MM.1S (cell line): ENCODE results near the gene DYNC1H1.

Experiments
- DNase-seq: peaks from one replicate; pipeline ENCODE4 v3.0.0-alpha.2; 2015
- H2AFZ ChIP-seq: fragments of 300-600 bp; sonication (generic); 2 replicates; pipeline ENCODE4 v1.6.0; 2016; ENCODE audit warnings: antibody characterized with exemption, low read length
- H3F3A ChIP-seq: fragments of 300-600 bp; sonication (generic); 2 replicates; pipeline ENCODE4 v1.6.1; 2016; ENCODE audit warnings: mild to moderate bottlenecking, antibody characterized with exemption, low read length, moderate library complexity, mixed read lengths; ENCODE audit not compliant: insufficient read depth
- H3K27ac ChIP-seq: fragments of 300-600 bp; sonication (generic); 2 replicates; pipeline ENCODE4 v1.5.1; 2016; ENCODE audit warnings: mild to moderate bottlenecking, low read length
- H3K27me3 ChIP-seq: fragments of 300-600 bp; sonication (generic); replicated peaks from 2 replicates; pipeline ENCODE4 v1.6.0; 2016; ENCODE audit warnings: low read length; ENCODE audit not compliant: insufficient read depth
- H3K36me3 ChIP-seq: fragments of 300-600 bp; sonication (generic); replicated peaks from 2 replicates; pipeline ENCODE4 v1.6.1; 2016; ENCODE audit warnings: mild to moderate bottlenecking, low read length, mixed read lengths; ENCODE audit not compliant: insufficient read depth
- H3K4me1 ChIP-seq: fragments of 300-600 bp; sonication (generic); 2 replicates; pipeline ENCODE4 v1.6.1; 2016; ENCODE audit warnings: low read length, mixed read lengths
- H3K4me2 ChIP-seq: fragments of 300-600 bp; sonication (generic); 2 replicates; pipeline ENCODE4 v1.6.0; 2016; ENCODE audit warnings: low read depth, low read length
- H3K4me3 ChIP-seq: fragments of 300-600 bp; sonication (generic); 2 replicates; pipeline ENCODE4 v1.5.1; 2016; ENCODE audit warnings: low read length, mixed read lengths
- H3K79me2 ChIP-seq: fragments of 300-600 bp; sonication (generic); 2 replicates; pipeline ENCODE4 v1.6.1; 2016; ENCODE audit warnings: mixed run types, low read length, mixed read lengths
- H3K9ac ChIP-seq: fragments of 300-600 bp; sonication (generic); 2 replicates; pipeline ENCODE4 v1.6.1; 2016; ENCODE audit warnings: low read length, mixed read lengths
- H3K9me2 ChIP-seq: fragments of 300-600 bp; sonication (generic); replicated peaks from 2 replicates; pipeline ENCODE4 v1.6.1; 2016; ENCODE audit warnings: mild to moderate bottlenecking, low read length, mixed read lengths; ENCODE audit not compliant: insufficient read depth
- H3K9me3 ChIP-seq: fragments of 300-600 bp; sonication (generic); replicated peaks from 2 replicates; pipeline ENCODE4 v1.6.1; 2016; ENCODE audit warnings: mild to moderate bottlenecking, low read length, mixed read lengths; ENCODE audit not compliant: insufficient read depth
- H4K20me1 ChIP-seq: fragments of 300-600 bp; sonication (generic); 2 replicates; pipeline ENCODE4 v1.6.1; 2016; ENCODE audit warnings: mild to moderate bottlenecking, low read length, moderate library complexity, mixed read lengths; ENCODE audit not compliant: insufficient read depth
- EZH2 ChIP-seq: fragments of 300-600 bp; sonication (generic); optimal IDR thresholded peaks from 2 replicates; pipeline ENCODE3; 2017; ENCODE audit warnings: low read depth, mild to moderate bottlenecking, antibody characterized with exemption, low read length, mixed read lengths
- EZH2phosphoT487 ChIP-seq: fragments of 300-600 bp; sonication (generic); IDR thresholded peaks from 2 replicates; pipeline ENCODE4 v1.6.1; 2018; ENCODE audit warnings: antibody characterized with exemption, low read length
- TF ChIP-seq, protein P1 (sequence below): fragments of 300-600 bp; sonication (generic); IDR thresholded peaks from 2 replicates; pipeline ENCODE4 v1.5.1; 2016; ENCODE audit warnings: antibody characterized with exemption, low read length, mixed read lengths

Gene DYNC1H1

GRCh38 chr14:101988377-101988776 lies 24.0 kb downstream of the DYNC1H1 start:
- no peak overlapping the region for H3K4me2 ChIP-seq
- TF ChIP-seq EZH2phosphoT487 (no peak), EZH2 (no peak)
- TF ChIP-seq, protein P1, sequence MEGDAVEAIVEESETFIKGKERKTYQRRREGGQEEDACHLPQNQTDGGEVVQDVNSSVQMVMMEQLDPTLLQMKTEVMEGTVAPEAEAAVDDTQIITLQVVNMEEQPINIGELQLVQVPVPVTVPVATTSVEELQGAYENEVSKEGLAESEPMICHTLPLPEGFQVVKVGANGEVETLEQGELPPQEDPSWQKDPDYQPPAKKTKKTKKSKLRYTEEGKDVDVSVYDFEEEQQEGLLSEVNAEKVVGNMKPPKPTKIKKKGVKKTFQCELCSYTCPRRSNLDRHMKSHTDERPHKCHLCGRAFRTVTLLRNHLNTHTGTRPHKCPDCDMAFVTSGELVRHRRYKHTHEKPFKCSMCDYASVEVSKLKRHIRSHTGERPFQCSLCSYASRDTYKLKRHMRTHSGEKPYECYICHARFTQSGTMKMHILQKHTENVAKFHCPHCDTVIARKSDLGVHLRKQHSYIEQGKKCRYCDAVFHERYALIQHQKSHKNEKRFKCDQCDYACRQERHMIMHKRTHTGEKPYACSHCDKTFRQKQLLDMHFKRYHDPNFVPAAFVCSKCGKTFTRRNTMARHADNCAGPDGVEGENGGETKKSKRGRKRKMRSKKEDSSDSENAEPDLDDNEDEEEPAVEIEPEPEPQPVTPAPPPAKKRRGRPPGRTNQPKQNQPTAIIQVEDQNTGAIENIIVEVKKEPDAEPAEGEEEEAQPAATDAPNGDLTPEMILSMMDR, result no peak
- H3K4me3 ChIP-seq, result no peak overlapping the region
- H3K79me2 ChIP-seq, result no peaks in the 10 kb centered on the region
- no peaks in the 10 kb centered on the region for H3K27me3 ChIP-seq
- H3K9me3 ChIP-seq, result no peaks in the 10 kb centered on the region
- no peaks in the 10 kb centered on the region for H4K20me1 ChIP-seq
- H3K4me1 ChIP-seq, result peaks cover 20% of the 10 kb centered on the region
- no peaks in the 10 kb centered on the region for H3K9me2 ChIP-seq
- no peak overlapping the region for H2AFZ ChIP-seq
- H3K9ac ChIP-seq, result no peak overlapping the region
- no peaks in the 10 kb centered on the region for H3K36me3 ChIP-seq
- H3F3A ChIP-seq, result peaks cover 3% of the 10 kb centered on the region; the same call in 1 of the 2 replicates
- DNase-seq, result no peak
- H3K27ac ChIP-seq, result no peak overlapping the region

- peak overlapping the region; percentile 70; the same call in 1 of the 2 replicates for H3K27ac ChIP-seq
- H3K4me2 ChIP-seq, result peak overlapping the region; percentile 32; the same call in 1 of the 2 replicates
- H3K79me2 ChIP-seq, result no peaks in the 10 kb centered on the region
- no peak overlapping the region for H3K9ac ChIP-seq
- H3F3A ChIP-seq, result peaks cover 3% of the 10 kb centered on the region; the same call in 1 of the 2 replicates
- DNase-seq, result peak; percentile 26
- peaks cover 22% of the 10 kb centered on the region for H3K4me1 ChIP-seq
- no peaks in the 10 kb centered on the region for H3K9me3 ChIP-seq
- no peak overlapping the region for H2AFZ ChIP-seq
- no peaks in the 10 kb centered on the region for H4K20me1 ChIP-seq
- H3K9me2 ChIP-seq, result no peaks in the 10 kb centered on the region
- 0 out of 2 replicates have a peak, but pooled peaks cover 3% of the 10 kb centered on the region for H3K36me3 ChIP-seq
- TF ChIP-seq EZH2phosphoT487 (no peak), EZH2 (no peak)
- TF ChIP-seq, protein P1, result no peak
- no peaks in the 10 kb centered on the region for H3K27me3 ChIP-seq
- no peak overlapping the region for H3K4me3 ChIP-seq
Measured at GRCh38 chr14:101991352-101991751, 27.0 kb downstream of the DYNC1H1 start.

DNA sequence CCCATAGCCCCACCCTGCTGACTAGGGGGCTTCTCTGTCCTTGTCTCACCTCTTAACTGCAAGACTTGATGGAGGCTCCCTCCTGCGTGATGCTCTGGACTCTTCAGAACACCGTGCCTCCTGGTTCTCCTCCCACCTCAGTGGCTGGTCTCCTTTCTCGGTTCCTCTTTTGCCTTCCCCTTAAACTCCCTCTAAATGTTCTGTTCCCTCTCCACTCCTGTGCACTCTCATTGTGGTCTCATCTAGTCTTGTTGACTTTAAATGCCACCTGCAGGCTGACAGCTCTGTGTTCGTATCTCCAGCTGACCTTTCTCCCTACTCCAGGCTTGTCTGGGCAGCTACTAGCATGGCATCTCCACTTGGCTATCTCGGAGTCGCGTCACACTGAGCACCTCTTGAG lies 28.3 kb downstream of the DYNC1H1 start:
- no peaks in the 10 kb centered on the region for H3K9me3 ChIP-seq
- no peaks in the 10 kb centered on the region for H3K79me2 ChIP-seq
- H3K4me1 ChIP-seq, result peaks cover 22% of the 10 kb centered on the region
- peak overlapping the region; percentile 10; the same call in 1 of the 2 replicates for H3K9ac ChIP-seq
- peak overlapping the region; percentile 37; the same call in 1 of the 2 replicates for H3K4me2 ChIP-seq
- DNase-seq, result peak; percentile 23
- H2AFZ ChIP-seq, result no peak overlapping the region
- H3K36me3 ChIP-seq, result 0 out of 2 replicates have a peak, but pooled peaks cover 3% of the 10 kb centered on the region
- TF ChIP-seq, protein P1, result peak; percentile 20
- TF ChIP-seq EZH2 (no peak), EZH2phosphoT487 (no peak)
- H4K20me1 ChIP-seq, result no peaks in the 10 kb centered on the region
- H3K4me3 ChIP-seq, result no peak overlapping the region
- H3F3A ChIP-seq, result peaks cover 3% of the 10 kb centered on the region; the same call in 1 of the 2 replicates
- no peaks in the 10 kb centered on the region for H3K27me3 ChIP-seq
- peak overlapping the region; percentile 70; the same call in 1 of the 2 replicates for H3K27ac ChIP-seq
- H3K9me2 ChIP-seq, result no peaks in the 10 kb centered on the region
